GM12878 (cell line): ENCODE measurements around the gene PINK1. TPM values are rescaled to one million over a fixed set of nuclear protein-coding genes. Genes with fewer than 3 reads are reported as not detected.

Experiments
- ATAC-seq: fragments of 200-7000 bp; cut with Tn5 transposase; 3 replicates; pipeline ENCODE4 v1.9.1; 2020; ENCODE audit warnings: mild to moderate bottlenecking, moderate library complexity
- BruUV-seq: library from RNA; stranded (reverse); fragments of 400-500 nt; replicated peaks from 2 replicates; lab custom pipeline; 2021; lab: Mats Ljungman, UMichigan
- CTCF ChIA-PET: fragments of 300-600 bp; sonication (Branson Sonifier 250); formaldehyde crosslinking; extraction: SDS; loops from one replicate; lab custom pipeline; 2021; ENCODE audit warnings: inconsistent platforms; lab: Yijun Ruan, JAX
- POLR2A ChIA-PET: fragments of 350-600 bp; formaldehyde crosslinking; extraction: SDS; loops from one replicate; lab custom pipeline; 2021; ENCODE audit warnings: inconsistent platforms; lab: Charles Lee
- RAD21 ChIA-PET: fragments of 300-600 bp; sonication (Branson Sonifier 250); formaldehyde crosslinking; loops from one replicate; lab custom pipeline; 2023; ENCODE audit warnings: antibody characterized with exemption; ENCODE audit not compliant: unreplicated experiment; lab: Charles Lee
- SMC1A ChIA-PET: fragments of 300-600 bp; sonication (Branson Sonifier 250); formaldehyde crosslinking; loops from one replicate; lab custom pipeline; 2023; ENCODE audit not compliant: unreplicated experiment, uncharacterized antibody; lab: Charles Lee
- DNase-seq: peaks from one replicate; pipeline ENCODE4 v3.0.0-alpha.2; 2011; ENCODE audit warnings: low read depth, low spot score
- FAIRE-seq: peaks from 3 replicates; lab custom pipeline; 2011; peaks lifted over from hg19 to GRCh38; lab: Jason Lieb, UNC
- H2AFZ ChIP-seq: 2 replicates; pipeline ENCODE4 v1.6.0; 2011; ENCODE audit warnings: low read depth, low read length, control low read depth; ENCODE audit not compliant: control insufficient read depth
- H3K27ac ChIP-seq: 2 replicates; pipeline ENCODE4 v1.5.1; 2011; ENCODE audit warnings: control low read depth; ENCODE audit not compliant: control insufficient read depth, insufficient read depth
- H3K27me3 ChIP-seq, 2 experiments: replicated peaks in 1 of 2; 2 replicates each; pipeline versions ENCODE4 v1.6.0 to v1.6.1; 2011; ENCODE audit warnings: low read length in 1 of 2; ENCODE audit not compliant: control insufficient read depth in 2 of 2, insufficient read depth in 2 of 2
- H3K36me3 ChIP-seq, 2 experiments: 2 replicates each; pipeline ENCODE4 v1.5.1; 2011; ENCODE audit warnings: low read length in 1 of 2; ENCODE audit not compliant: control insufficient read depth in 2 of 2, insufficient read depth in 2 of 2
- H3K4me1 ChIP-seq: 2 replicates; pipeline ENCODE4 v1.6.1; 2011; ENCODE audit warnings: mild to moderate bottlenecking, low read length, moderate library complexity, mixed read lengths; ENCODE audit not compliant: control insufficient read depth, insufficient read depth
- H3K4me2 ChIP-seq: 2 replicates; pipeline ENCODE4 v1.6.0; 2011; ENCODE audit warnings: control low read depth; ENCODE audit not compliant: control insufficient read depth, insufficient read depth
- H3K4me3 ChIP-seq: fragments of 200-600 bp; sonication (generic); 2 replicates; pipeline ENCODE4 v1.5.1; 2016
- H3K79me2 ChIP-seq: 2 replicates; pipeline ENCODE4 v1.6.0; 2011; ENCODE audit warnings: low read length; ENCODE audit not compliant: control insufficient read depth, insufficient read depth
- H3K9ac ChIP-seq: 2 replicates; pipeline ENCODE4 v1.8.0; 2011; ENCODE audit warnings: low read length, control low read depth, mixed read lengths; ENCODE audit not compliant: control insufficient read depth, insufficient read depth
- H3K9me3 ChIP-seq: replicated peaks from 3 replicates; pipeline ENCODE4 v1.5.1; 2011; ENCODE audit warnings: mild to moderate bottlenecking, low read length; ENCODE audit not compliant: control insufficient read depth, insufficient read depth
- H4K20me1 ChIP-seq: 2 replicates; pipeline ENCODE4 v1.6.0; 2011; ENCODE audit not compliant: control insufficient read depth, insufficient read depth
- ASH2L ChIP-seq: fragments of 300-600, 200-600 bp; sonication (generic); IDR thresholded peaks from 2 replicates; pipeline ENCODE4 v1.6.1; 2017; ENCODE audit warnings: low read depth, mild to moderate bottlenecking, borderline replicate concordance
- BHLHE40 ChIP-seq, 2 experiments: fragments of 450-650 bp in 1 of 2; IDR thresholded peaks; 2 replicates each; pipeline ENCODE4 v1.6.1; 2011 to 2017; ENCODE audit warnings: low read depth in 2 of 2, borderline replicate concordance in 1 of 2, improper control_type of control experiment in 1 of 2, low read length in 1 of 2, mild to moderate bottlenecking in 1 of 2
- CREM ChIP-seq: IDR thresholded peaks from 2 replicates; pipeline ENCODE4 v1.6.1; 2014; ENCODE audit warnings: antibody characterized with exemption, low read depth
- ESRRA ChIP-seq: IDR thresholded peaks from 2 replicates; pipeline ENCODE4 v1.6.1; 2012; ENCODE audit warnings: mild to moderate bottlenecking, low read length, improper control_type of control experiment
- GATAD2B ChIP-seq: fragments of 450-650 bp; conservative IDR thresholded peaks from 2 replicates; pipeline ENCODE4 v1.6.1; 2017; ENCODE audit warnings: low read depth, mild to moderate bottlenecking, moderate library complexity
- MYC ChIP-seq: IDR thresholded peaks from 2 replicates; pipeline ENCODE4 v1.6.1; 2011; ENCODE audit warnings: mild to moderate bottlenecking, low read length, moderate library complexity, inconsistent platforms; ENCODE audit not compliant: insufficient read depth, insufficient replicate concordance, insufficient read length, severe bottlenecking
- NR2C2 ChIP-seq: IDR thresholded peaks from 2 replicates; pipeline ENCODE4 v1.6.1; 2011; ENCODE audit warnings: borderline replicate concordance, low read depth; ENCODE audit not compliant: control insufficient read depth, insufficient read length
- RAD51 ChIP-seq: fragments of 450-650 bp; IDR thresholded peaks from 2 replicates; pipeline ENCODE4 v1.6.1; 2016; ENCODE audit warnings: moderate library complexity, mild to moderate bottlenecking, inconsistent platforms
- SUPT20H ChIP-seq: IDR thresholded peaks from 2 replicates; pipeline ENCODE4 v1.6.1; 2011; ENCODE audit warnings: low read depth, mild to moderate bottlenecking, low read length, moderate library complexity, borderline replicate concordance; ENCODE audit not compliant: control insufficient read depth
- WGBS: methylation state at CpG from one replicate; pipeline ENCODE4 v1.1.6; 2016; ENCODE audit warnings: low lambda C conversion rate; ENCODE audit not compliant: insufficient replicate concordance, insufficient coverage; ENCODE audit errors: missing lambda C conversion rate; 5-methylcytosine and 5-hydroxymethylcytosine counted together
- in situ Hi-C: fragments of 300-500 bp; cut with MboI; formaldehyde crosslinking; loops from 9 replicates; pipeline ENCODE4 v1.14.3; 2018; ENCODE audit warnings: mixed read lengths
- intact Hi-C: fragments of 100-400 bp; cut with micrococcal nuclease; formaldehyde crosslinking; loops from one replicate; pipeline ENCODE4 v1.14.2; 2022; ENCODE audit not compliant: unreplicated experiment
- polyA plus RNA-seq, 11 experiments: library from polyadenylated mRNA; depleted of rRNA in 4 of 11; unstranded in 6 of 11; stranded (reverse) in 5 of 11; fragments of >200 nt; fragmentation: Nextera tagmentation in 4 of 11; fragmentation: Illumina TruSeq in 1 of 11; extraction: Ambion mirVana in 4 of 11; extraction: Trizol in 1 of 11; gene quantifications; 1 replicate in 1 of 11; 2 replicates in 10 of 11; pipeline versions ENCODE4 v1.2.1 to v1.2.3, GENCODE V29; 2011 to 2016; ENCODE audit warnings: inconsistent platforms in 2 of 11, missing spikeins in 2 of 11, low read depth in 1 of 11
- total RNA-seq, 4 experiments: library from RNA; depleted of rRNA in 3 of 4; stranded (reverse); fragments of >200 nt in 3 of 4; fragmentation: Illumina TruSeq in 1 of 4; extraction: Trizol in 1 of 4; gene quantifications; 2 replicates each; pipeline versions ENCODE4 v1.2.1 to v1.2.3, GENCODE V29; 2013 to 2021
- TF ChIP-seq, protein P1 (sequence below): IDR thresholded peaks from 2 replicates; pipeline ENCODE4 v1.6.1; 2012; ENCODE audit warnings: low read depth, low read length, improper control_type of control experiment
- TF ChIP-seq, protein P2 (sequence below): IDR thresholded peaks from 2 replicates; pipeline ENCODE4 v1.6.1; 2011; ENCODE audit warnings: low read depth, low read length, improper control_type of control experiment, borderline replicate concordance

Gene PINK1
- total and polyA plus RNA-seq, 10 of the 15 experiments (the other 5 are each of a cell fraction or from before 2014, with no cell fraction given): 0.42 to 4.4 (median 1.9) TPM; not detected in 1

DNA sequence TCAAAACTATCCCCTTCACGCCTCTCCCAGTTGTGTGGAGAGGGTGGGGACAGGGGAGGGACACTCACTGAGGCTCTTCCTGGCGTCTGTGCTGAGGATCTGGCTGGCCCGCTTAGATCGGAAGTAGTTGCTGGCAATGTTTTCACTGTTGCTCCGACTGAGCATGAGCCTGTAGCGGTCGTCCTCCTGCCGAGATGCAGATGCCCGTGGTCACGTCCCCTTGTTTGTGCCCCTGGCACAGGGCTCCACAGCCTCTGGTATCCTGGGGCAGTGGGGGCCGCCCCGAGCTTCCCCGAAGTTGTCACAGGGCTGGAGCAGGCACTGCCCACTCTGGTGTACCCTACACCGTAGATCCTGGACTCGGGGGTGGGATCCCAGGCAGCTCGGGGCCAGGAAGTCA is 32.9 kb downstream of the PINK1 start:
- DNase-seq (no peak), ATAC-seq (no peak), FAIRE-seq (no peak)
- Histone ChIP-seq H3K4me3 (no peak overlapping the region), H3K4me1 (no peaks in the 10 kb centered on the region), H3K27me3 (no peaks in the 10 kb centered on the region), H3K79me2 (peaks cover 3% of the 10 kb centered on the region), H4K20me1 (no peaks in the 10 kb centered on the region), H3K27ac (no peak overlapping the region), H3K9ac (no peak overlapping the region), H3K4me2 (no peak overlapping the region), H3K9me3 (no peaks in the 10 kb centered on the region), H3K36me3 (no peaks in the 10 kb centered on the region), H2AFZ (no peak overlapping the region)
- BruUV-seq: no TSS peak
- CTCF ChIA-PET: interaction anchor here (0.6 kb wide), 1 partner anchor 72 kb away, joined by 3 read pairs; no protein-coding TSS in a partner anchor
- intact Hi-C loops (no loop called here), in situ Hi-C loops (no loop called here)
- SMC1A ChIA-PET: interaction anchor here (0.7 kb wide), 1 partner anchor 10 kb away, joined by 3 read pairs; no protein-coding TSS in a partner anchor
- POLR2A ChIA-PET: no interaction called here
- WGBS: 72% methylated on average over 14 of the region's 16 CpGs
- RAD21 ChIA-PET: no interaction called here
- TF ChIP-seq BHLHE40 (IDR thresholded peaks at IDR 0.05; ENCODE audit: borderline replicate concordance in 1 of 2, low read depth in 2 of 2, low read length in 1 of 2): no peak
- TF ChIP-seq, protein P1, sequence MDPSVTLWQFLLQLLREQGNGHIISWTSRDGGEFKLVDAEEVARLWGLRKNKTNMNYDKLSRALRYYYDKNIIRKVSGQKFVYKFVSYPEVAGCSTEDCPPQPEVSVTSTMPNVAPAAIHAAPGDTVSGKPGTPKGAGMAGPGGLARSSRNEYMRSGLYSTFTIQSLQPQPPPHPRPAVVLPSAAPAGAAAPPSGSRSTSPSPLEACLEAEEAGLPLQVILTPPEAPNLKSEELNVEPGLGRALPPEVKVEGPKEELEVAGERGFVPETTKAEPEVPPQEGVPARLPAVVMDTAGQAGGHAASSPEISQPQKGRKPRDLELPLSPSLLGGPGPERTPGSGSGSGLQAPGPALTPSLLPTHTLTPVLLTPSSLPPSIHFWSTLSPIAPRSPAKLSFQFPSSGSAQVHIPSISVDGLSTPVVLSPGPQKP: no peak
- TF ChIP-seq ASH2L: no peak
- no peak for TF ChIP-seq SUPT20H
- TF ChIP-seq NR2C2: no peak
- TF ChIP-seq, protein P2, sequence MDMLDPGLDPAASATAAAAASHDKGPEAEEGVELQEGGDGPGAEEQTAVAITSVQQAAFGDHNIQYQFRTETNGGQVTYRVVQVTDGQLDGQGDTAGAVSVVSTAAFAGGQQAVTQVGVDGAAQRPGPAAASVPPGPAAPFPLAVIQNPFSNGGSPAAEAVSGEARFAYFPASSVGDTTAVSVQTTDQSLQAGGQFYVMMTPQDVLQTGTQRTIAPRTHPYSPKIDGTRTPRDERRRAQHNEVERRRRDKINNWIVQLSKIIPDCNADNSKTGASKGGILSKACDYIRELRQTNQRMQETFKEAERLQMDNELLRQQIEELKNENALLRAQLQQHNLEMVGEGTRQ: no peak
- no peak for TF ChIP-seq RAD51
- TF ChIP-seq ESRRA: no peak
- TF ChIP-seq CREM: no peak
- TF ChIP-seq GATAD2B: no peak
- TF ChIP-seq MYC: no peak
